Activated T-helper 2 cell treated with anti-CD3 and anti-CD28 coated beads, Interferon-gamma antibody, Interleukin-2, Interleukin-4, amounts not matched to agents 10 μg/mL and 5 μg/mL and 100 μg/mL, durations not matched to agents 14 hours and 24 hours and 36 hours (primary cell): ENCODE results near the gene PRKCSH. TPM values are rescaled to one million over a fixed set of nuclear protein-coding genes. Genes with fewer than 3 reads are reported as not detected.
"Not testable (repeated sequence)": the region's sequence is repeated elsewhere in the genome, so short reads cannot be mapped to it uniquely, and the experiment has no call there.

Experiments used
- DNase-seq: peaks from one replicate; pipeline ENCODE4 v3.0.0; 2021; ENCODE audit warnings: low spot score
- H3K27ac Mint-ChIP-seq: one replicate; pipeline ENCODE4 v1.8.0; 2021; ENCODE audit warnings: mixed read lengths
- H3K27me3 Mint-ChIP-seq: one replicate; pipeline ENCODE4 v1.8.0; 2021; ENCODE audit warnings: low read depth, mixed read lengths
- H3K36me3 Mint-ChIP-seq: one replicate; pipeline ENCODE4 v1.8.0; 2021; ENCODE audit warnings: low read depth, mixed read lengths
- H3K4me1 Mint-ChIP-seq: one replicate; pipeline ENCODE4 v1.8.0; 2021; ENCODE audit warnings: low read depth, mixed read lengths
- H3K4me3 Mint-ChIP-seq: one replicate; pipeline ENCODE4 v1.8.0; 2021; ENCODE audit warnings: low read depth, mild to moderate bottlenecking, moderate library complexity, mixed read lengths
- H3K9me3 Mint-ChIP-seq: one replicate; pipeline ENCODE4 v1.8.0; 2021; ENCODE audit warnings: mixed read lengths
- intact Hi-C: fragments of 100-400 bp; cut with micrococcal nuclease; formaldehyde crosslinking; loops from one replicate; pipeline ENCODE4 v1.15.1; 2023
- total RNA-seq: library from RNA; stranded (reverse); gene quantifications from 2 replicates; pipeline ENCODE4 v1.2.3, GENCODE V29; 2022

The PRKCSH gene
- total RNA-seq, 1 donor from 2014 or later: 282 TPM

GRCh38 chr19:11447347-11448262, 12.2 kb downstream of the PRKCSH start:
- intact Hi-C loops: loop anchor here (5.0 kb wide), 1 partner anchor 155 kb away; no protein-coding TSS in a partner anchor
- Mint-ChIP-seq H3K4me3 (no peak overlapping the region), H3K27ac (no peak overlapping the region), H3K9me3 (no peaks in the 10 kb centered on the region), H3K36me3 (peaks cover 32% of the 10 kb centered on the region), H3K4me1 (no peaks in the 10 kb centered on the region), H3K27me3 (no peaks in the 10 kb centered on the region)
- no peak for DNase-seq

- H3K4me3 Mint-ChIP-seq: no peak overlapping the region
- H3K9me3 Mint-ChIP-seq: no peaks in the 10 kb centered on the region
- H3K4me1 Mint-ChIP-seq: no peaks in the 10 kb centered on the region
- DNase-seq: no peak
- no peak overlapping the region for H3K27ac Mint-ChIP-seq
- no peaks in the 10 kb centered on the region for H3K27me3 Mint-ChIP-seq
- peaks cover 29% of the 10 kb centered on the region for H3K36me3 Mint-ChIP-seq
- intact Hi-C loops: loop anchor here (5.0 kb wide), 1 partner anchor 156 kb away; no protein-coding TSS in a partner anchor
Observed at GRCh38 chr19:11448410-11448809, 13.0 kb downstream of the PRKCSH start.

GRCh38 chr19:11448923-11449554, 13.6 kb downstream of the PRKCSH start:
- intact Hi-C loops: loop anchor here (5.0 kb wide), 1 partner anchor 157 kb away; no protein-coding TSS in a partner anchor
- Mint-ChIP-seq H3K27ac (no peak overlapping the region), H3K4me3 (no peak overlapping the region), H3K36me3 (peaks cover 27% of the 10 kb centered on the region), H3K4me1 (no peaks in the 10 kb centered on the region), H3K27me3 (no peaks in the 10 kb centered on the region), H3K9me3 (no peaks in the 10 kb centered on the region)
- DNase-seq: no peak

DNA sequence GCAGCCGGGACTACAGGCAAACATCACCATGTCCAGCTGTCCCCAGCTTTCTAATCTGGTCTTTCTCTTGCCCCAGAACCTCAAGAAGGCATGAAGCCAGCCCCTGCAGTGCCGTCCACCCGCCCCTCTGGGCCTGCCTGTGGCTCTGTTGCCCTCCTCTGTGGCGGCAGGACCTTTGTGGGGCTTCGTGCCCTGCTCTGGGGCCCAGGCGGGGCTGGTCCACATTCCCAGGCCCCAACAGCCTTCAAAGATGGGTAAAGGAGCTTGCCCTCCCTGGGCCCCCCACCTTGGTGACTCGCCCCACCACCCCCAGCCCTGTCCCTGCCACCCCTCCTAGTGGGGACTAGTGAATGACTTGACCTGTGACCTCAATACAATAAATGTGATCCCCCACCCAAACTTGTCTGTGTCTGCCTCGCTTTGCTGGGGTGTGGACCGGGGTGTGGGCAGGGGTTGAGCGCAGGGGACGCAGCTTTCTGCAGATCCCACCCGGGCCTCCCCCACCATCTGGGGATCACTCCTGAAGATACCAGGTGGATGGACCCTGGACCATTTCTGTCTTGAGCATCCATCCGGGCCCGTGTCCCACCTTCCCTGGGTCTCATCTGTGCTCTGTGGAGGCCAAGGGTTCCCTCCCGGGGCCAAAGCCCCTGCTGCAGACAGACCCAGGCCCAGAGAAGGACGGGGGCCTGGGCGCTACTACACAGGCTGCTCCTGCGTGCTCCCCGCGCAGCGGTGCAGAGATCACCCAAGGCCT, 15.3 kb downstream of the PRKCSH start:
- H3K4me1 Mint-ChIP-seq: no peaks in the 10 kb centered on the region
- H3K9me3 Mint-ChIP-seq: no peaks in the 10 kb centered on the region
- no peak overlapping the region for H3K4me3 Mint-ChIP-seq
- H3K36me3 Mint-ChIP-seq: peaks cover 12% of the 10 kb centered on the region
- DNase-seq: no peak
- H3K27ac Mint-ChIP-seq: no peak overlapping the region
- intact Hi-C loops: no loop called here
- H3K27me3 Mint-ChIP-seq: no peaks in the 10 kb centered on the region

- Mint-ChIP-seq H3K4me3 (no peak overlapping the region), H3K36me3 (peaks cover 12% of the 10 kb centered on the region), H3K27me3 (no peaks in the 10 kb centered on the region), H3K9me3 (no peaks in the 10 kb centered on the region), H3K4me1 (no peaks in the 10 kb centered on the region), H3K27ac (no peak overlapping the region)
- intact Hi-C loops: no loop called here
- DNase-seq: no peak
Observed at GRCh38 chr19:11451327-11451870, 16.0 kb downstream of the PRKCSH start.

DNA sequence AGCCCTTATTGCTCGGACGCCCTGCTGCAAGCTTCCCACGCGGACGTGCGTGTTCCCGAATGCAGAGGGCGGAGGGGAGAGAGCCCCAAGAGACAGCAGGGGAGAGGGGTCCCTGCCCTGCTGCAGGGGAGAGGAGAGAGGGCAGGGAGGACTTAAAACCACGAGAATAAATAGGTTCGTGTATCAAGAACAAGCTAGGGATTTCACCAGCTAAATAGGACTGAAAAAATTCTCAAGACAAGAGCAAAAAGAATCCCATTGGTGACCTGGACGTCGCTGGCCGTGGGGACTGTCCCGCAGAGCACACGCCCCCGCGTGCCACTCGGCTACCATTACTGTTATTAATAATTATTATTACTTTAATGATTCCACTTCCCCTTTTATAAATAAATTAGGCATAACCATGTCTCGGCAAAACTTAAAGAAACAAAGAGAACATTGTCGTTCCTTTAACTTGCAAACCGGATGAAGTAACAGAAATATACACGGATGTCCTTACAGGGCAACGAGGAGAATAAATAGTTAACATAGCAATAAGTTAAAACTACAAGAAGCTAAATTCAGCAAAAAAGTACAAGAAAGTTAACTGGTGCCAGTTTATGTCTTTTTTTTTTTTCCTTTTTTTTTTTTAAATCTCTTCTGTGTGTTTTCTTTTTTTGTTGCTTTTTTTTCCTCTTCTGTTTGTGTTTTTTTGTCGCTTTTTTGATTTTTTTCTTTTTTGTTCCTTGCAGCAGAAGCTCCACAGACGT, 16.6 kb downstream of the PRKCSH start:
- Mint-ChIP-seq H3K27me3 (no peaks in the 10 kb centered on the region), H3K36me3 (peaks cover 6% of the 10 kb centered on the region), H3K4me1 (no peaks in the 10 kb centered on the region), H3K9me3 (no peaks in the 10 kb centered on the region), H3K27ac (no peak overlapping the region), H3K4me3 (no peak overlapping the region)
- no peak for DNase-seq
- intact Hi-C loops: no loop called here

- Mint-ChIP-seq H3K36me3 (peaks cover 6% of the 10 kb centered on the region), H3K4me1 (no peaks in the 10 kb centered on the region), H3K27me3 (no peaks in the 10 kb centered on the region), H3K9me3 (no peaks in the 10 kb centered on the region), H3K4me3 (no peak overlapping the region), H3K27ac (no peak overlapping the region)
- intact Hi-C loops: no loop called here
- DNase-seq: no peak
Observed at GRCh38 chr19:11452620-11453310, 17.3 kb downstream of the PRKCSH start.

- no peaks in the 10 kb centered on the region for H3K4me1 Mint-ChIP-seq
- intact Hi-C loops: no loop called here
- no peak for DNase-seq
Observed at GRCh38 chr19:11453468-11454341, 18.3 kb downstream of the PRKCSH start.

GRCh38 chr19:11455233-11455554, 19.8 kb downstream of the PRKCSH start:
- H3K4me3 Mint-ChIP-seq, H3K27ac Mint-ChIP-seq, H3K4me1 Mint-ChIP-seq, H3K36me3 Mint-ChIP-seq, H3K27me3 Mint-ChIP-seq, H3K9me3 Mint-ChIP-seq, intact Hi-C loops, DNase-seq: not testable (repeated sequence)

More at GRCh38 chr19:11453468-11454341, 18.3 kb downstream of the PRKCSH start:
- Mint-ChIP-seq H3K9me3 (no peaks in the 10 kb centered on the region), H3K27me3 (no peaks in the 10 kb centered on the region), H3K36me3 (peaks cover 6% of the 10 kb centered on the region), H3K4me3 (no peak overlapping the region), H3K27ac (no peak overlapping the region)

- DNase-seq: no peak
- H3K9me3 Mint-ChIP-seq: no peaks in the 10 kb centered on the region
- no peaks in the 10 kb centered on the region for H3K36me3 Mint-ChIP-seq
- intact Hi-C loops: no loop called here
- H3K4me1 Mint-ChIP-seq: no peaks in the 10 kb centered on the region
- H3K27ac Mint-ChIP-seq: no peak overlapping the region
- H3K27me3 Mint-ChIP-seq: no peaks in the 10 kb centered on the region
- no peak overlapping the region for H3K4me3 Mint-ChIP-seq
Observed at GRCh38 chr19:11456659-11457058, 21.2 kb downstream of the PRKCSH start.

GRCh38 chr19:11457115-11457514, 21.7 kb downstream of the PRKCSH start:
- no peak for DNase-seq
- Mint-ChIP-seq H3K9me3 (no peaks in the 10 kb centered on the region), H3K36me3 (no peaks in the 10 kb centered on the region), H3K27ac (no peak overlapping the region), H3K4me3 (no peak overlapping the region), H3K27me3 (no peaks in the 10 kb centered on the region), H3K4me1 (no peaks in the 10 kb centered on the region)
- intact Hi-C loops: no loop called here
